ENCODE data around the gene COASY.

The COASY gene

GRCh38 chr17:42609814-42610801 is 48.2 kb downstream of the COASY start:
- peak in 13 of 51 donors; percentile 13 to 59 (median 48) for DNase-seq

- DNase-seq = no peak
Observed at GRCh38 chr17:42612013-42612412, 50.1 kb downstream of the COASY start.

DNA sequence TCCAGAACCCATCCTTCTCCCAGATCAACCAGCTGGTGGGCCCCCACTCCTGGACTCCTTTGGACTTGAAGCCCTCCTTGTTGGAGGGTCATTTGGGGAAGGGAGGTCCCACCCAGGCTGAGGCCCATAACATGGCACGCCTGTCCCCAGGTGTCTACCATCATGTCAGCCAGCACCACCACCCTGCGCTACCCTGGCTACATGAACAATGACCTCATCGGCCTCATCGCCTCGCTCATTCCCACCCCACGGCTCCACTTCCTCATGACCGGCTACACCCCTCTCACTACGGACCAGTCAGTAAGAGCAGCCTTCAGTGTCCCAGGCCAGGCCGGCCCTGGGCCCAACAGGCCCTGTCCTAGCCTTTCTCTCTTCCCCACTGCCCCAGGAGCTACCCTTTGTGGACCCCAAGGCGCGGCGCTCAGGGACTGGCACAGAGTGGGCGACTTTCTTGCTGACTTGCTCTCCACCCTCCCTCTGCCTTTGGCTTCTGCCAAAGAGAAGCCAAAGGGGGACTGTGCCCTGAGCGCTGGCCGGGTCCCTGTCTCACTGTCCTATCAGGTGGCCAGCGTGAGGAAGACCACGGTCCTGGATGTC is 51.8 kb downstream of the COASY start:
- DNase-seq = no peak
